ENCODE data around the gene RNF146.

RNF146 gene

DNA sequence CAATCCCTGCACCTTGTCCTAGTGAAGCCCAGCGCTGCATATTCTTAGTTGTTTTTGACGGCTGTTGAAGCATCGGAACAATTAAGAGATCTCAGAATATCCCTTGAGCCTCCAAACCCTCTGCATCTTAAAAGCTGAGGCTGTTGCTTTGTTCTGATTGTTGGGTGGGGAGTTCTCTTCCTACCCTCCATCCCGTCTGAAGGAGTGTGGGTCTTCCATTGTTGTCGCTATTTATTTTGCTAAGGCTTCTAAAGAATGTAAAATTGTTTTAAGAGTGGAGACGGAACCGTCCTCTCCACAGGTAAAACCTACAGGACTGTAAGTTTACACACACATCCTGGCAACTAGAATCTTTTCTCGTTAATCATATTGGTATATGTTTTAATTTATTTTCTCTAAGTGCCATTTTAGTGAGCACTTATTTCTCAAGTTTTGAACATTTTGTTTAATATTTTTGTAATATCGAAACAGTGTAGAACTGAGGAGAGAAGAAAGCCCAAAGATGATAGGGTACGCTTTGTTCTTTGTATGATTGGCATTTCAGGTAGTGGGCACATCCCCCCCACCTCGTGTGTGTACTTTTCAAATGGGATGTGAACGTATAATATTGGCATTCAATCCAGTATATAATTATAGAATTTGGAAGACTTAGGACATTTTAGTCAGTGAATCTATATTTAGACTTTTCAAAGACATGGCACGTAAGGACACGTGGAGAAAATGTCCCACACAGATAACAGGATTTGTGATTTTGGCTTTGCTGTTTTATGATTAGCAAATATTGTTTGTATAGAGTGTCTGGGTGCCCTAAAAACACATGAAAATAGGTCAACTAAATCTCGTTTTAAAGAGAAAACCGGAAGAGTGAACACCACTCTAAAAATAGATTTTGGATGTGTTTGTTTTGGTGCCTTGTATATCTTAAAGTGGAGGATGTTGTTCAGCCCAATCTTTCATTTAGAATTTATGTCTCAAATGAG lies 1.3 kb downstream of the RNF146 start:
- H3K4me3 ChIP-seq (ENCODE audit: low read length): peak overlapping the region; percentile 77
- DNase-seq (ENCODE audit: low read depth): no peak
- TF ChIP-seq CTCF (conservative IDR thresholded peaks at IDR 0.05; ENCODE audit: low read length): no peak

DNA sequence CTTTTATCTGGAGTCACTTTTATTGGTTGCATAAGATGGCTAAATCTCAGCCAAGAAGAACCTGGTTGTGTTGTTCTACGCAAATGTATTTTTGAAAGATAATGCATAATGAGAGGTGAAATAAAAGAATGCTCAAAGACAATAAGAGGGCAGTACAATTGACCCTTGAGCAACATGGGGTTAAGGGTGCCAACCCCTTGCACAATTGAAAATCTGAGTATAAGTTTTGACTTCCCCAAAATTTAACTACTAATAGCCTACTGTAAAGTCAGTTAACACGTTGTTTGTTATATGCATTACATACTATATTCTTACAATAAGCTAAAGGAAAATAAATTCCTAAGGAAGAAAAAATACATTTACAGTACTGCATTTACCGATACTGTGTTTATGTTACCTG lies 5.9 kb downstream of the RNF146 start:
- no peak overlapping the region for H3K4me3 ChIP-seq (ENCODE audit: low read length)
- no peak for TF ChIP-seq CTCF (conservative IDR thresholded peaks at IDR 0.05; ENCODE audit: low read length)
- DNase-seq (ENCODE audit: low read depth): no peak

- no peak for DNase-seq (ENCODE audit: low read depth)
- no peak for TF ChIP-seq CTCF (conservative IDR thresholded peaks at IDR 0.05; ENCODE audit: low read length)
- no peak overlapping the region for H3K4me3 ChIP-seq (ENCODE audit: low read length)
Measured at GRCh38 chr6:127273499-127273898, 6.8 kb downstream of the RNF146 start.

DNA sequence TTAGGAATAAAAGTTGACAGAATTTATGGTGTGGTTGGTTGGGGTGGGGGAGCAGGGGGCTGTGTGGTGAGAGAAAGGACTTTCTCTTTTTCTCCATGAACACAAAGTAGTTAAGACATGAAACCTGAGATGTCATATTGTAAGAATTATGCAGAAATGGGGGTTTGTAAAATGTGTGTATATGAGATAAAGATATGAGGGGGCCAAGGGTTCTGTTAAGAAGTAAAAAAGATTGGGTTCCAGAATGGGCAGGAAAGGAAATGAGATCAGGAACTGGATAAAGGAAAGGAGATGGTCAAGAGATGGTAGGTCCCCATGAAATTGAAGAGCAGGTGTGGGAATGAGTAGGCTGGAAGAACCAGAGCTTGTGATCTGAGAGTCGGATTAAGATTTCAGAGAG lies 9.7 kb downstream of the RNF146 start:
- no peak for DNase-seq (ENCODE audit: low read depth)
- TF ChIP-seq CTCF (conservative IDR thresholded peaks at IDR 0.05; ENCODE audit: low read length): no peak
- no peak overlapping the region for H3K4me3 ChIP-seq (ENCODE audit: low read length)

GRCh38 chr6:127277878-127278843 lies 11.5 kb downstream of the RNF146 start:
- no peak for TF ChIP-seq CTCF (conservative IDR thresholded peaks at IDR 0.05; ENCODE audit: low read length)
- no peak for DNase-seq (ENCODE audit: low read depth)
- H3K4me3 ChIP-seq (ENCODE audit: low read length): no peak overlapping the region

GRCh38 chr6:127279815-127280214 lies 13.2 kb downstream of the RNF146 start:
- H3K4me3 ChIP-seq (ENCODE audit: low read length): no peak overlapping the region
- TF ChIP-seq CTCF (conservative IDR thresholded peaks at IDR 0.05; ENCODE audit: low read length): no peak
- no peak for DNase-seq (ENCODE audit: low read depth)

All from AG10803 (cell line).